ENCODE measurements around the gene PSPH. TPM values are rescaled to one million over a fixed set of nuclear protein-coding genes. Genes with fewer than 3 reads are reported as not detected.

Gene PSPH
- total RNA-seq, 2 experiments from 2014 or later, result 12.4 to 22.2 TPM

DNA sequence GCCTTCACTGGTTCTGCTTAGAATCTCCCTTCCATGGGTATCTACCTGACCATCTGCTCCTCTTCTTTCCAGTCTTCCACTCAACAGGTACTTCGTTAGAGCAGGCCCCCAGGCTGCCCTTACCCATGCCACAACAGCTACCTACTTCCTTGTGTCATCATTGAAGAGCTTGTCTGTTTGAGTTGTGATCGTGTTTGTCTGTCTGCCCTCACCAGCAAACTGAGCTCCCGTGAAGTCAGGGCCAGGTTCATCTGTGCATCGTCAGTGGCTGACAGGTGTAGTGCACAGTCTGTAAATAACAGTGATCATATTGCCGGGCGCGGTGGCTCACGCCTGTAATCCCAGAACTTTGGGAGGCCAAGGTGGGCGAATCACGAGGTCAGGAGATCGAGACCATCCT is 81.9 kb downstream of the PSPH start:
- no peak for ATAC-seq
- H3K27ac Mint-ChIP-seq, result no peak overlapping the region
- no peak overlapping the region for H3K4me3 Mint-ChIP-seq
- H3K36me3 Mint-ChIP-seq, result peaks cover 12% of the 10 kb centered on the region
- H3K27me3 Mint-ChIP-seq, result no peaks in the 10 kb centered on the region
- DNase-seq, result no peak
- no peaks in the 10 kb centered on the region for H3K9me3 Mint-ChIP-seq (ENCODE audit: low read depth)
- CTCF ChIA-PET, result no interaction called here
- peaks cover 18% of the 10 kb centered on the region for H3K4me1 Mint-ChIP-seq

DNA sequence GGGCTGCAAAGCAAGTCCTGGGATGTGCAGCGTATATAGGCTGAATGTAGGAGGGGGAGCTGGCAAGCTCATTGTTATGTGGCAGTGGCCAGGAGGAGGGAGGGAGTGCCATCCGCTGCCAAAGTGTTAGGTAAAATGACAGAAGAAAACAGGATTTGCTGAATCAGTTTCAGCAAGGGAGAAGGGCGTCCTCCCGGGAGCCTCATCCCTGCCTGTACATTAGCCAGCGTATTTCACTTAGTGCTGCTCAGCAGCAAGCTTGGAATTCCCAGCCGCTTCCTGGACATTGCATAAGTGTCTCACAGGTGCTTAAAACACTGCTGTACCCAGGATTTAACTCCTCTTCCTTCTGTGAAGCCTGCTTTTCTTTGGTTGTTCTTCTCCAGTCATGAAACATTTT is 84.4 kb downstream of the PSPH start:
- Mint-ChIP-seq H3K9me3 (ENCODE audit: low read depth) (no peaks in the 10 kb centered on the region), H3K27me3 (no peaks in the 10 kb centered on the region), H3K4me3 (no peak overlapping the region), H3K36me3 (peaks cover 12% of the 10 kb centered on the region), H3K27ac (no peak overlapping the region), H3K4me1 (peaks cover 34% of the 10 kb centered on the region)
- ATAC-seq, result no peak
- no peak for DNase-seq
- CTCF ChIA-PET, result interaction anchor here (1.6 kb wide), 1 partner anchor 107 kb away, joined by 4 read pairs; no protein-coding TSS in a partner anchor

DNA sequence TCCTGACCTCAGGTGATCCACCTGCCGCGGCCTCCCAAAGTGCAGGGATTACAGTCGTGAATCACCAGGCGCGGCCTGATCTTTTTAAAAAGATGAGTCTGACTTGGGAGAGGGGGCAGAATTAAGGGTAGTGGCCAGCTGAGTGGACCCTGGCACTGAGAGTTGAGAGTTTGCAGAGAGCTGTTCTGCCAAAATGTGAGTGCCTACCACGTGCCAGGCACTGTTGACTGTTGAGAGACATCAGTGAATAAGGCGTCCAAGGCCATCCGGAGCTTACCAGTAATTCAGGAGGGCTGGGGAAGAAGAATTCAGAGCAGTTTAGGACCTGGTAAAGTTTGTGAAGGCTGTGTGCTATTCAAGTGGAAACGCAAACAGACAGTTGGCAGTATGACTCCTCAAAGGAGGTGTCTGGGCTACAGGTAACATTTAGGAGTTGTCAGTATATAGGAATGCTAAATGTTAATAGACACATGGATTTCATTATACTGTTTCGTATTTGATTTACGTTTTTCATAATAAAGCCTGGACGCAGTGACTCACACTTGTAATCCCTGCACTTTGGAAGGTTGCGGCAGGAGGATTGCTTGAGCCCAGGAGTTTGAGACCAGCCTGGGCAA is 85.3 kb downstream of the PSPH start:
- Mint-ChIP-seq H3K36me3 (peaks cover 12% of the 10 kb centered on the region), H3K4me3 (peak overlapping the region; percentile 7), H3K27ac (no peak overlapping the region), H3K9me3 (ENCODE audit: low read depth) (no peaks in the 10 kb centered on the region), H3K27me3 (no peaks in the 10 kb centered on the region), H3K4me1 (peaks cover 34% of the 10 kb centered on the region)
- ATAC-seq, result no peak
- DNase-seq, result no peak
- CTCF ChIA-PET, result interaction anchor here (1.6 kb wide), 1 partner anchor 108 kb away, joined by 4 read pairs; no protein-coding TSS in a partner anchor

DNA sequence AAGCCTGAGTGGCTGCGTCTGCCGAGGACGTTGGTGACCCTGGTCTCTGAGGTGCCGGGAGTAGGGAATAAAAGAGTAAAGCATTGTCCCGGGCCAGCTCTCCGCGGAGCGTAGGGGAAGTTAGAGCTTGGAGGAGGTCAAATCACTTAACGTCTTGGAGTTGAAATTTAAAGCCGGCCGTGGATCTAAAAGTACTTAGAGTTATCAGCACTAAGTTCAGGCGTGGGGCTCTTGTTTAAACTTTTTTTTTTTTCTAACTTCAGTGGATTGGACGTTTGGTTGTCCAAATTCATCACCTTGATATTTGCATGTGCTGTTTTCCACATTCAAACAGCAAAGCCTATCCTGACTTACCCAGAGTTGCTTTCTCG is 86.2 kb downstream of the PSPH start:
- H3K4me1 Mint-ChIP-seq, result peaks cover 33% of the 10 kb centered on the region
- peak overlapping the region; percentile 75 for H3K4me3 Mint-ChIP-seq
- ATAC-seq (no peak), DNase-seq (no peak)
- H3K27ac Mint-ChIP-seq, result peak overlapping the region; percentile 80
- H3K36me3 Mint-ChIP-seq, result peaks cover 11% of the 10 kb centered on the region
- no peaks in the 10 kb centered on the region for H3K27me3 Mint-ChIP-seq
- CTCF ChIA-PET, result interaction anchor here (1.0 to 2.2 kb wide), 7 partner anchors 9 to 371 kb away, joined by 3 to 19 read pairs (median 8); partner anchors contain the start of genes CCT6A, PSPH and SUMF2
- no peaks in the 10 kb centered on the region for H3K9me3 Mint-ChIP-seq (ENCODE audit: low read depth)

DNA sequence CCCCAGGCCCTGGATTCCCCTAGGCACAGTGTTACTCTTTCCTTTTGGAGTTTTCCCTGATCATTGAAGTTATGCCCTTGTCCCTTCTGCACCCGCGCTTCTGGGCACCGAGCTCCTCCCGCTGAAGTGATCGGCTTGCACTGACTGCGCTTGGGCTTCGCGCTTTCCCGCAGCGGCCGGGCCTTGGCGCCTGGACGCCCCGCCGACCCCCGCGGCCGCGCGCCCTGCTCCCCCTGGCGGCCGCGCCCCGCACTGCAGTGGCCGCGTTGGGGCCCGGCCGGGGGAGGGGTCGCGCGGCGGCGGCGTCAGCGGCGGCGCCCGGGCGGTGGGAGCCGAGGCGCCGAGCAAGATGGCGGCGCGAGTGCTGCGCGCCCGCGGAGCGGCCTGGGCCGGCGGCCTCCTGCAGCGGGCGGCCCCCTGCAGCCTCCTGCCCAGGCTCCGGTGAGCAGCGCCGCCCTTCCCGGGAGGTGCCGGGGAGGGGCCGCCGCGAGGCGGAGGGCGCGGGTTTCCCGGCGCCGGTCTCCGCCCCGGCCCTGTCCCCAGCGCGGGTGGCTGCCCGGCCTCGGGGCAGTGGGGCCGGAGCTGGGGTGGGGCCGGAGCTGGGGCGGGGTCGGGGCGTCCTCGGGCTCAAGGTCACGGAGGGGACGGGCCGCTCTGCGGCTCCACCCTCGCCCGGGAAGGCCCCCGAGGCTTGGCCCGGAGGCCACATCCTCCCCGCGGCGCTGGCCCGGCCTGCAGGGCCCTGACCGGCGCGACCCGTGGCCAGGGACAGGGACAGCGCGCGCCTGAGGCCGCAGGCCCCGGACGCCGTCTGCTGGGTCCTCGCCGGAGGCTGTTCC is 86.8 kb downstream of the PSPH start, which contains the start of gene NIPSNAP2:
Gene NIPSNAP2, plus strand, starts transcription at position 325 of the 839 bp plus-strand sequence. Its CDS starts 25 bp downstream, at position 350.
- ATAC-seq, result peak; percentile 88
- H3K27me3 Mint-ChIP-seq, result no peaks in the 10 kb centered on the region
- no peaks in the 10 kb centered on the region for H3K9me3 Mint-ChIP-seq (ENCODE audit: low read depth)

DNA sequence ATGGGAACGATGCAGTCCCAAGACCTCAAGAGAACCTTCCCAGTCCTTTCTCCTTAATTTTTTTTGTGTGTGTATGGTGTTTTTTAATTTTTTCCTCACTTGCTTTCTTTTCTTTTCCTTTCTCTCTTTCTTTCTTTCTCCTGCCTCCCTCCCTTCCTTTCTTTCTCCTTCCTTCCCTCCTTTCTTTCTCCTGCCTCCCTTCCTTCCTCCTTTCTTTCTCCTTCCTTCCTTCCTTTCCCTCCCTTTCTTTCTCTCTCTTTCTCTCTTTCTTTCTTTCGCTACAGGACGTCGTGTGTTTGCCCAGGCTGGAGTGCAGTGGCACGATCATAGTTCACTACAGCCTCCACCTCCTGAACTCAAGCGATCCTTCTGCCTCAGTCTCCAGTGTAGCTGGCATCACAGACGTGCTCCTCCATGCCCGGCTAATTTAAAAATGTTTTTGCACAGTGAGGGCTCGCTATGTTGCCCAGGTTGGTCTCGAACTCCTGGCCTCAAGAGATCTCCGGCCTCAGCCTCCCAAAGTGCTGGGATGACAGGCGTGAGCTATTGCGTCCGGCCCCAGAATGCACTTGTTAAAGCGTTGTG is 87.6 kb downstream of the PSPH start:
- ATAC-seq (no peak), DNase-seq (no peak)
- Mint-ChIP-seq H3K27me3 (no peaks in the 10 kb centered on the region), H3K36me3 (peaks cover 5% of the 10 kb centered on the region), H3K27ac (peak overlapping the region; percentile 73), H3K9me3 (ENCODE audit: low read depth) (no peaks in the 10 kb centered on the region), H3K4me1 (peaks cover 25% of the 10 kb centered on the region), H3K4me3 (peak overlapping the region; percentile 68)
- CTCF ChIA-PET, result interaction anchor here (0.6 to 2.2 kb wide), 12 partner anchors 8 to 324 kb away, joined by 3 to 19 read pairs (median 4); partner anchors contain the start of genes CCT6A, PSPH, SUMF2 and ZNF713

More for the DNA sequence above, 86.8 kb downstream of the PSPH start, which contains the start of gene NIPSNAP2:
- DNase-seq, result peak; percentile 59
- peaks cover 8% of the 10 kb centered on the region for H3K36me3 Mint-ChIP-seq
- peaks cover 31% of the 10 kb centered on the region for H3K4me1 Mint-ChIP-seq
- CTCF ChIA-PET, result interaction anchor here (0.6 to 2.2 kb wide), 14 partner anchors 9 to 371 kb away, joined by 3 to 19 read pairs (median 4); partner anchors contain the start of genes CCT6A, PSPH, SUMF2 and ZNF713
- H3K4me3 Mint-ChIP-seq, result peak within 1 kb of the TSS; percentile 75
- H3K27ac Mint-ChIP-seq, result peak within 1 kb of the TSS; percentile 80

DNA sequence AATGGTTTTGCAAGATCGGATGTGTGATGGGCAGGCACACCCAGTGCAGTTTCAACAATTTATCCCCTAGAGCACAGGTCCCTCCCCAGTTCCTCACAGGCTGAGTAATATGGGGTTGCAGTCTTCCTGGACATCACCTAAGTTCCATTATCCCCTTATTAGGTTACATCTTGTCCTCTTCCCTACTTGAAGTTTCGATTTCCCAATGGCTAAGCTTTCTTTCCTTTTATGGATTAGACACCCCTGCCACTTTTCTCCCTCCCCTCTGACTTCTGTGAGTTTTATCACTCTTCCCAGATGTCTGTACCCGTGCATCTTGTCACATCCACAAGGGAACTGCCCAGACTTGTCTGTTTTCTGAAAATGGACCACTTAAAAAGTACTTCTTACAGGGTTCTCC is 89.2 kb downstream of the PSPH start:
- Mint-ChIP-seq H3K4me3 (no peak overlapping the region), H3K27me3 (no peaks in the 10 kb centered on the region), H3K36me3 (peaks cover 9% of the 10 kb centered on the region), H3K27ac (no peak overlapping the region), H3K9me3 (ENCODE audit: low read depth) (no peaks in the 10 kb centered on the region), H3K4me1 (peaks cover 23% of the 10 kb centered on the region)
- CTCF ChIA-PET, result interaction anchor here (1.0 kb wide), 1 partner anchor 320 kb away, joined by 3 read pairs; no protein-coding TSS in a partner anchor
- DNase-seq, result no peak
- no peak for ATAC-seq

Other genes with a start within 250 kb of the PSPH start
- not detected for gene SEPTIN14, start 188.7 kb downstream of the PSPH start, total RNA-seq
- gene ZNF713, start 164.0 kb downstream of the PSPH start, total RNA-seq, result under 1 TPM; 0.44 to 0.96 TPM
- 10 to 100 TPM; 14.3 to 20.3 TPM for gene MRPS17, start 99.6 kb downstream of the PSPH start, total RNA-seq
- 10 to 100 TPM; 28.6 to 29.0 TPM for gene NIPSNAP2, start 86.9 kb downstream of the PSPH start, total RNA-seq
- 100 to 1,000 TPM; 120 to 181 TPM for gene CCT6A, start 321 bp upstream of the PSPH start, total RNA-seq
- 100 to 1,000 TPM; 115 to 145 TPM for gene SUMF2, start 12.8 kb upstream of the PSPH start, total RNA-seq
- gene PHKG1, start 41.5 kb upstream of the PSPH start, total RNA-seq, result 1 to 10 TPM; 1.8 to 2.5 TPM
- 100 to 1,000 TPM; 454 to 534 TPM for gene CHCHD2, start 55.0 kb upstream of the PSPH start, total RNA-seq
- not detected for gene NUPR2, start 65.0 kb upstream of the PSPH start, total RNA-seq

All from activated CD8-positive, alpha-beta memory T cell treated with anti-CD3 and anti-CD28 coated beads, Interleukin-2, amount 10 ng/mL, durations not matched to agents 7 days and 5 days (primary cell).